ENCODE measurements around the gene SHMT2.

GRCh38 chr12:57205931-57206330 is 23.6 kb upstream of the SHMT2 start:
- TF ChIP-seq CTCF (IDR thresholded peaks at IDR 0.05): no peak
- no peak for TF ChIP-seq EP300 (IDR thresholded peaks at IDR 0.05)
- TF ChIP-seq POLR2AphosphoS5 (IDR thresholded peaks at IDR 0.05): no peak
- TF ChIP-seq POLR2A (IDR thresholded peaks at IDR 0.05): no peak
